Endothelial cell (in vitro differentiated cells): ENCODE measurements around the gene ARHGAP24. TPM values are rescaled to one million over a fixed set of nuclear protein-coding genes. Genes with fewer than 3 reads are reported as not detected.

Experiments used
- DNase-seq: peaks from one replicate; pipeline ENCODE4 v3.0.0; 2021; ENCODE audit warnings: low spot score
- H3K27ac Mint-ChIP-seq: one replicate; pipeline ENCODE4 v1.8.0; 2021; ENCODE audit warnings: mixed read lengths, inconsistent platforms; ENCODE audit not compliant: unreplicated experiment
- H3K27me3 Mint-ChIP-seq: one replicate; pipeline ENCODE4 v1.8.0; 2021; ENCODE audit warnings: mild to moderate bottlenecking, moderate library complexity, mixed read lengths, inconsistent platforms; ENCODE audit not compliant: unreplicated experiment
- H3K36me3 Mint-ChIP-seq: one replicate; pipeline ENCODE4 v1.8.0; 2021; ENCODE audit warnings: mild to moderate bottlenecking, low read depth, mixed read lengths, inconsistent platforms; ENCODE audit not compliant: unreplicated experiment
- H3K4me1 Mint-ChIP-seq: one replicate; pipeline ENCODE4 v1.8.0; 2021; ENCODE audit warnings: mild to moderate bottlenecking, mixed read lengths, inconsistent platforms; ENCODE audit not compliant: unreplicated experiment
- H3K4me3 Mint-ChIP-seq: one replicate; pipeline ENCODE4 v1.8.0; 2021; ENCODE audit warnings: mild to moderate bottlenecking, mixed read lengths, inconsistent platforms; ENCODE audit not compliant: unreplicated experiment
- H3K9me3 Mint-ChIP-seq: one replicate; pipeline ENCODE4 v1.8.0; 2021; ENCODE audit warnings: mixed read lengths, inconsistent platforms; ENCODE audit not compliant: unreplicated experiment
- total RNA-seq: library from RNA; stranded (reverse); fragmentation: NEBNext Ultra II Directional; extraction: Animal tissue kit (Norgen Biotek cat#: 25700); gene quantifications from one replicate; pipeline ENCODE4 v1.2.1, GENCODE V29; 2021; ENCODE audit not compliant: unreplicated experiment
- TF ChIP-seq, protein P1 (sequence below): fragments of 200-600 bp; sonication (generic); IDR thresholded peaks from one replicate; pipeline ENCODE4 v1.5.0; 2021; ENCODE audit warnings: antibody characterized with exemption; ENCODE audit not compliant: unreplicated experiment

ARHGAP24 gene
- total RNA-seq, 1 donor from 2014 or later, result 5.0 TPM

DNA sequence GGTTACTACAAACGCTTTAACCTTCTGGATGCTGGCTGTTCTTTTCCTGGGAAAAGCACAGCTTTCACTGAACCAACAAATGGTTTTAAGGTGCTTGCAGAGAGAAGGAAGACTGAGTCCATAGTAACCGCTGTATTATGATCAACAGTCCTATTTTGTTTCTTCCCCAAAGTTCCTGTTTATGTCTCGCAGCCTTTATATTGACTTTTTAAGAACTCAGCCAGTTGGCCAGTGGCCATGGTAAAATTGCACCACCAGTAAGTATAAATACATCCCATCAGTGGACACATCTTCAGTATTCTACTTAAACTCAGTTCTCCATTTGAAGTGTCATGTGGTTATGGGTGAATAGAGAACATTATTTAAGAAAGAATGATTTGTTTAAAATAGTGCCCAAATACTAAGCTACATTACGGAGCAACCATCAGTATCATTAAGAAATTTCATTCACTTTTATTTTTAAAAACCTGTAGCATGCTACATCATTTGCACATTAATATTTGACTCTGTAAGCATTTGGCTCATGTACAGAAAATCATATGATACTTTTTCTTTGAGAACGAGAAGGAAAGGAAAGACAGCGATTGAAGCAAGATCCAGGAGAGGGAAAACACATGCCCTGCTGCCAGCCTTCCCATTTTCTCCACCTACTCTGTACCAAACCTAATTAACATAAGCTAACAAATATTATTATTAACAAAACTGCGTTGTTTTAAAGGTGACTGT is 287.0 kb downstream of the ARHGAP24 start:
- Mint-ChIP-seq H3K36me3 (no peaks in the 10 kb centered on the region), H3K9me3 (no peaks in the 10 kb centered on the region), H3K4me1 (peaks cover 13% of the 10 kb centered on the region), H3K4me3 (no peak overlapping the region), H3K27me3 (no peaks in the 10 kb centered on the region), H3K27ac (no peak overlapping the region)
- no peak for DNase-seq
- TF ChIP-seq, protein P1, sequence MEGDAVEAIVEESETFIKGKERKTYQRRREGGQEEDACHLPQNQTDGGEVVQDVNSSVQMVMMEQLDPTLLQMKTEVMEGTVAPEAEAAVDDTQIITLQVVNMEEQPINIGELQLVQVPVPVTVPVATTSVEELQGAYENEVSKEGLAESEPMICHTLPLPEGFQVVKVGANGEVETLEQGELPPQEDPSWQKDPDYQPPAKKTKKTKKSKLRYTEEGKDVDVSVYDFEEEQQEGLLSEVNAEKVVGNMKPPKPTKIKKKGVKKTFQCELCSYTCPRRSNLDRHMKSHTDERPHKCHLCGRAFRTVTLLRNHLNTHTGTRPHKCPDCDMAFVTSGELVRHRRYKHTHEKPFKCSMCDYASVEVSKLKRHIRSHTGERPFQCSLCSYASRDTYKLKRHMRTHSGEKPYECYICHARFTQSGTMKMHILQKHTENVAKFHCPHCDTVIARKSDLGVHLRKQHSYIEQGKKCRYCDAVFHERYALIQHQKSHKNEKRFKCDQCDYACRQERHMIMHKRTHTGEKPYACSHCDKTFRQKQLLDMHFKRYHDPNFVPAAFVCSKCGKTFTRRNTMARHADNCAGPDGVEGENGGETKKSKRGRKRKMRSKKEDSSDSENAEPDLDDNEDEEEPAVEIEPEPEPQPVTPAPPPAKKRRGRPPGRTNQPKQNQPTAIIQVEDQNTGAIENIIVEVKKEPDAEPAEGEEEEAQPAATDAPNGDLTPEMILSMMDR, result no peak

GRCh38 chr4:85762529-85762871 is 287.6 kb downstream of the ARHGAP24 start:
- H3K9me3 Mint-ChIP-seq, result no peaks in the 10 kb centered on the region
- H3K27ac Mint-ChIP-seq, result no peak overlapping the region
- H3K4me1 Mint-ChIP-seq, result peaks cover 13% of the 10 kb centered on the region
- DNase-seq, result no peak
- TF ChIP-seq, protein P1, result no peak
- no peak overlapping the region for H3K4me3 Mint-ChIP-seq
- H3K27me3 Mint-ChIP-seq, result no peaks in the 10 kb centered on the region
- no peaks in the 10 kb centered on the region for H3K36me3 Mint-ChIP-seq

GRCh38 chr4:85763202-85763601 is 288.3 kb downstream of the ARHGAP24 start:
- TF ChIP-seq, protein P1, result no peak
- Mint-ChIP-seq H3K27me3 (no peaks in the 10 kb centered on the region), H3K4me1 (peaks cover 13% of the 10 kb centered on the region), H3K36me3 (no peaks in the 10 kb centered on the region), H3K9me3 (no peaks in the 10 kb centered on the region), H3K4me3 (no peak overlapping the region), H3K27ac (no peak overlapping the region)
- no peak for DNase-seq

GRCh38 chr4:85767649-85768048 is 292.7 kb downstream of the ARHGAP24 start:
- H3K4me1 Mint-ChIP-seq, result peaks cover 4% of the 10 kb centered on the region
- no peak overlapping the region for H3K4me3 Mint-ChIP-seq
- H3K36me3 Mint-ChIP-seq, result no peaks in the 10 kb centered on the region
- TF ChIP-seq, protein P1, result no peak
- no peak for DNase-seq
- no peaks in the 10 kb centered on the region for H3K27me3 Mint-ChIP-seq
- no peak overlapping the region for H3K27ac Mint-ChIP-seq
- H3K9me3 Mint-ChIP-seq, result no peaks in the 10 kb centered on the region

DNA sequence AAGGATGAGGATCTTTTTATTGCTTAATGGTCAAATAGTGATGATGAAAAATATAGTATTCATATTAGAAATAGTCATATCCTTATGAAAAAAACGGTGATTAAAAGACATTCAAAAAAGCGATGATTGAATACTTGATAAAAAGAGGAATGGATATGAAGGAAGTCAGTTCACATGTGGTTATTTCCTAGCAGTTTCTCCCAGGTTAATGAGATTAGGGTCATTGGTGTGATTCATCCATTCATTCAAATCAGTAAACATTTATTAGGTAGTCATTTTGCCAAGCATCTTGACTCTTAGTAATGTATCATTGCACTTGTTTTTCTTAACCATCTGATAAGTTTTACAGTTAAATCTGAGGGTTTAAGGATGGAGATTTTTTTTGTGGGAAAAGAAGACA is 294.1 kb downstream of the ARHGAP24 start:
- H3K9me3 Mint-ChIP-seq, result no peaks in the 10 kb centered on the region
- no peak for DNase-seq
- H3K27ac Mint-ChIP-seq, result no peak overlapping the region
- no peak overlapping the region for H3K4me3 Mint-ChIP-seq
- H3K4me1 Mint-ChIP-seq, result peaks cover 12% of the 10 kb centered on the region
- TF ChIP-seq, protein P1, result no peak
- no peaks in the 10 kb centered on the region for H3K36me3 Mint-ChIP-seq
- H3K27me3 Mint-ChIP-seq, result no peaks in the 10 kb centered on the region
